HG03025 (cell line): ENCODE measurements around the gene SYCP3.
"Not testable (repeated sequence)": the region's sequence is repeated elsewhere in the genome, so short reads cannot be mapped to it uniquely, and the experiment has no call there.

Source experiments
- ATAC-seq: cut with Tn5 transposase; IDR thresholded peaks from one replicate; pipeline ENCODE4 v1.9.1; 2021; ENCODE audit warnings: mild to moderate bottlenecking, moderate library complexity; ENCODE audit not compliant: unreplicated experiment, low FRiP score

The SYCP3 gene

DNA sequence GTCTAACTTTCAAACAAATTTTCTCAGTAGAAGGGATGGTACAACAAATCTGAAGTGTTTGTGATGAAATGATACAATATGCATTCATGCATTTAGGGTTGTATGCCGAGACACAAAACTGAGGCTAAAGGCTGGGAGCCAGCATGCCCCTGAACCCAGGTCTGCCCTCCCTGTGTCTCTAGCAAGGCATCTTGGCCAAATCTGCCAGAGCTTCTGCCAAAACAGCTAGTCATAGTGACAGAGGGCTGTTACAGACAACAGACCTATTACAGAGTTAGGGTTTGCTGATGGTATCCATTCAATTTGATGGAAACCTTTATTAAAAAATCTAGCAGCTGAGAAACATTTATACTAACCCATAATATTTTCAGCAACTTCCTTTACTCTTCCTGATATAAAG, 53.1 kb downstream of the SYCP3 start:
- ATAC-seq: no peak

DNA sequence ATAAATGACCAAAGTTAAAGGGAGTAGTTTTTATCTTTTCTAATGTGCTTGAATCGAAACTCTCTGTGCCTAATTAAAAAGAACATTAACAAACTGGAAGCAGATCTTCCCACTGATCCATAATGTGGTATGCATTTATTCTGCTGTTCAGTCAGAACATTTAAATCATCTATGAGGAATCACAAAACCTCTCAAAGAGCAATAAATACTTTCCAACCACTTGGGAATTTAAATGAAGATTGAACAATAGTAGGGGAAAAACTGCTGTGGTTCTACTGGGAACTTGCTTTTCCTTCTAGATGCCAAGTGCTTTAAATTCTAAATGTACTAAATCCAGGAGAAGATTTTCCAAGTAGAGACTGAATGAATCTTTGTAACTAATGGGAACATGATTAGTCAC, 54.2 kb downstream of the SYCP3 start:
- no peak for ATAC-seq

DNA sequence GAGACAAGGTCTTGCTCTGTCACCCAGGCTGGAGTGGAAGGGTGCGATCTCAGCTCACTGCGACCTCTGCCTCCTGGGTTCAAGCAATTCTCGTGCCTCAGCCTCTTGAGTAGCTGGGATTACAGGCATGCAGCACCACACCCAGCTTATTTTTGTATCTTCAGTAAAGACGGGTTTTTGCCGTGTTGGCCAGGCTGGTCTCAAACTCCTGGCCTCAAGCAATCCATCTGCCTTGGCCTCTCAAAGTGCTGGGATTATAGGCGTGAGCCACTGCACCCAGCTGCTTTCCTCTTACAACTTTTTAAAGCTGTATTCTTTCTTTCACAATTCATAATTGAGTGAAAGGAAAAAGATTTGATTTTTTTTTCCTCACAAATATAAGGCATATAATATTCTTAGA, 57.6 kb downstream of the SYCP3 start:
- ATAC-seq: not testable (repeated sequence)

DNA sequence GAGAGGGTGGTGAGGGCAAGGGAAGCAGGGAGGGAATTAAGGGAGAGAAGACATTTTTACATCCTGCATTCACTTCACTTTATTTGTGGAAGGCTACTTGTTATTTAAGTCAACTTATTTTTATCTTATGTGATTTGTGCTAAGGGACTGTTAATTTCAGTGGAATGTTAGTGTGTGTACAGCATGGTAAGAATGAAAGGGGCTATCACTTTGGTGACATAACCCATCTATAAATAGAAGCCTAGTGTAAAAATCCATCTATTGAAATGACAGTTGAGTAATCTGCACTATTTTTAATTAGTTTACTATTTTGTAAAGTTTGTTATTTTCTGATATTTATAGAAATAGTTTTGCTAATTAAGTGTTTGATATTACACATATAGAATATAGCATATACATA, 58.6 kb downstream of the SYCP3 start:
- ATAC-seq: no peak

DNA sequence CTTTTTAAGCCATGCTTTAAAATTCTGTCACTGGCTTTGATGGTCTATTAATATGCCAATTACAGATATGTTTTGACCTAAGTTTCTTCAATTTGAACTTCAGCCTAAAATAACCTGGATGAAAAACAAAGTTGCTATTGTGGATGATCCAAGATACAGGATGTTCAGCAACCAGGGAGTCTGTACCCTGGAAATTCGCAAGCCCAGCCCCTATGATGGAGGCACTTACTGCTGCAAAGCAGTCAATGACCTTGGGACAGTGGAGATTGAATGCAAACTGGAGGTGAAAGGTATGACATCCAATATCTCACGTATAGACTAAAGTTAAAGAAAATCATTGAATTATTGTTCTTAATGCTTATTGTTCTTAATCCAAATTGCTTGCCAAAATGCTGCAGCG, 59.0 kb downstream of the SYCP3 start:
- no peak for ATAC-seq
